Retinal pigment epithelial cell (primary cell): ENCODE data around the gene SLC22A17.

Source experiments
- DNase-seq: peaks from one replicate; pipeline ENCODE4 v3.0.0-alpha.2; 2010; ENCODE audit warnings: low read depth
- H3K4me3 ChIP-seq: 2 replicates; pipeline ENCODE4 v1.5.1; 2011; ENCODE audit warnings: mild to moderate bottlenecking, low read length, control low read depth, moderate library complexity
- TF ChIP-seq, protein P1 (sequence below): conservative IDR thresholded peaks from 2 replicates; pipeline ENCODE4 v1.5.1; 2011; ENCODE audit warnings: low read depth, low read length, control low read depth, inconsistent platforms

Gene SLC22A17

GRCh38 chr14:23376482-23377197, 24.0 kb upstream of the SLC22A17 start, which contains the start of gene CMTM5:
Gene CMTM5 (plus strand): TSS chr14:23377046. CDS start chr14:23377252, 206 bp downstream.
- no peak within 1 kb of the TSS for H3K4me3 ChIP-seq
- TF ChIP-seq, protein P1, sequence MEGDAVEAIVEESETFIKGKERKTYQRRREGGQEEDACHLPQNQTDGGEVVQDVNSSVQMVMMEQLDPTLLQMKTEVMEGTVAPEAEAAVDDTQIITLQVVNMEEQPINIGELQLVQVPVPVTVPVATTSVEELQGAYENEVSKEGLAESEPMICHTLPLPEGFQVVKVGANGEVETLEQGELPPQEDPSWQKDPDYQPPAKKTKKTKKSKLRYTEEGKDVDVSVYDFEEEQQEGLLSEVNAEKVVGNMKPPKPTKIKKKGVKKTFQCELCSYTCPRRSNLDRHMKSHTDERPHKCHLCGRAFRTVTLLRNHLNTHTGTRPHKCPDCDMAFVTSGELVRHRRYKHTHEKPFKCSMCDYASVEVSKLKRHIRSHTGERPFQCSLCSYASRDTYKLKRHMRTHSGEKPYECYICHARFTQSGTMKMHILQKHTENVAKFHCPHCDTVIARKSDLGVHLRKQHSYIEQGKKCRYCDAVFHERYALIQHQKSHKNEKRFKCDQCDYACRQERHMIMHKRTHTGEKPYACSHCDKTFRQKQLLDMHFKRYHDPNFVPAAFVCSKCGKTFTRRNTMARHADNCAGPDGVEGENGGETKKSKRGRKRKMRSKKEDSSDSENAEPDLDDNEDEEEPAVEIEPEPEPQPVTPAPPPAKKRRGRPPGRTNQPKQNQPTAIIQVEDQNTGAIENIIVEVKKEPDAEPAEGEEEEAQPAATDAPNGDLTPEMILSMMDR: no peak
- no peak for DNase-seq

GRCh38 chr14:23375527-23376251, 23.0 kb upstream of the SLC22A17 start:
- no peak for DNase-seq
- H3K4me3 ChIP-seq: no peak overlapping the region
- TF ChIP-seq, protein P1: no peak

DNA sequence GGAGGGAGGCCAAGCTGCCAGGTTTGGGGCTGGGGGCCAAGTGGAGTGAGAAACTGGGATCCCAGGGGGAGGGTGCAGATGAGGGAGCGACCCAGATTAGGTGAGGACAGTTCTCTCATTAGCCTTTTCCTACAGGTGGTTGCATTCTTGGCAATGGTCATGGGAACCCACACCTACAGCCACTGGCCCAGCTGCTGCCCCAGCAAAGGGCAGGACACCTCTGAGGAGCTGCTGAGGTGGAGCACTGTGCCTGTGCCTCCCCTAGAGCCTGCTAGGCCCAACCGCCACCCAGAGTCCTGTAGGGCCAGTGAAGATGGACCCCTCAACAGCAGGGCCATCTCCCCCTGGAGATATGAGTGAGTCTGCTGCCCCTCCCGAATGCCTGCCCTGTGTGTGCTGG, 20.4 kb upstream of the SLC22A17 start:
- H3K4me3 ChIP-seq: no peak overlapping the region
- TF ChIP-seq, protein P1: no peak
- DNase-seq: no peak

DNA sequence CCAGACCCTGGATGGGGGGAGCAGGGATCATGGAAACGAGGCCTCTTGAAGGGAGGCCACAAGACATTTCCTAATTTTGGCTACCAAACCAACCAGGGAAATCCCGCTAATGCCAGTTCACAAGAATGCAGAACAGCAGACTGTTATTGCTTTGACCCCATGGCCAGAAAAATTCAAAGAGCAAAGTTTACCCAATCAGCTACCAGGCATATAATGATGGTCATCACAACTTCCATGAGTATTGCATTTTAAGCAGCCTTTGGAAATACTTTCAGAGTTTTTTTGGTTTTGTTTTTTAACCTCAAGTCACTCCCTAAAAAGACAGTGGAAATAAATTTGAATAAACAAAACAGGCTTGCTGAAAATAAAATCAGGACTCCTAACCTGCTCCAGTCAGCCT, 19.8 kb upstream of the SLC22A17 start, which contains the start of gene IL25:
Gene IL25, plus strand, starts transcription at position 301 of the 400 bp plus-strand sequence.
- TF ChIP-seq, protein P1: no peak
- DNase-seq: no peak
- H3K4me3 ChIP-seq: no peak within 1 kb of the TSS

- TF ChIP-seq, protein P1: no peak
- DNase-seq: no peak
- no peak overlapping the region for H3K4me3 ChIP-seq
These were observed 19.2 kb upstream of the SLC22A17 start for GRCh38 chr14:23371865-23372264.

DNA sequence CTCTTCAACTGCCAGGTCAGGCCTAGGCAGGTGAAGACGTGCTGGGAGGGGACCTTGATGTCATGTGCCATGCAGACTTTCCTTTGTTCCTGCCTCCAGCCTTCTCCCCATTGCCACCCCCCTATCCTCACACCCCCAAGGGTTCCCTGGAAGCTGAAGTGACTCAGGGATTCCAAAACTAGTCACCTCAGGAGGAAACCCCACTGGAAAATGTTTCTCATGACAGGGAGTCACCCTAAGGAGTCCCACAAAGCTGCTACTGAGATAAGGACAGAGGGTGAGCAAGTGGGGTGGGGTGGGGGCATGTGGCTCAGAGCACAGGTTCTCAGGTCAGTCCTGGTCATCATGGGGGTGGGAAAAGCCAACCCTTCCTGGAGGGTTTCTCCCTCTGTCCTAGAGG, 17.5 kb upstream of the SLC22A17 start:
- no peak overlapping the region for H3K4me3 ChIP-seq
- TF ChIP-seq, protein P1: no peak
- DNase-seq: no peak
